Measurements from ENCODE around the gene FUT8.

The FUT8 gene

DNA sequence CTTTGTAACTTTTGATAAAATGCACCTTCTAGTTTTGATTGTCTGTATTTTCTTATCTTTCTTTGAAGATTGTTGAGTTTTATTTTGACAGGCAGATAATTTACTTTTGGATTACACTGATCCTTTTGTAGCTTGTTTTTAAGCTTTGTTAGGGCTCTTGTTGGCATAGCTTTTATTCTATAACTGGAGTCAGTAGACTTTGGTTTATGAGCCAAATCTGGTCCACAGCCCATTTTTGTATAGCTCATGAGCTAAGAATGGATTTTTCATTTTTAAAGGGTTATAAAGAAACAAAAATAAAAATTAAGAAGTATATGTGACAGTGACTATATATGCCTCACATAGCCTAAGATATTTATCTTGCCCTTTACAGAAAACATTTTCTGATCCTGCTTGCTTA, 142.3 kb downstream of the FUT8 start:
- no peaks in the 10 kb centered on the region for H3K79me2 ChIP-seq (ENCODE audit: insufficient read depth, low read depth)
- no peak overlapping the region for H3K4me3 ChIP-seq (IDR thresholded peaks at IDR 0.05; ENCODE audit: insufficient read depth, low read depth, low read length)
- H4K20me1 ChIP-seq (ENCODE audit: insufficient read depth) = no peaks in the 10 kb centered on the region
- no peak overlapping the region for H3K9ac ChIP-seq
- H3K27me3 ChIP-seq (ENCODE audit: insufficient read depth, low read depth) = no peaks in the 10 kb centered on the region
- TF ChIP-seq, protein P1, sequence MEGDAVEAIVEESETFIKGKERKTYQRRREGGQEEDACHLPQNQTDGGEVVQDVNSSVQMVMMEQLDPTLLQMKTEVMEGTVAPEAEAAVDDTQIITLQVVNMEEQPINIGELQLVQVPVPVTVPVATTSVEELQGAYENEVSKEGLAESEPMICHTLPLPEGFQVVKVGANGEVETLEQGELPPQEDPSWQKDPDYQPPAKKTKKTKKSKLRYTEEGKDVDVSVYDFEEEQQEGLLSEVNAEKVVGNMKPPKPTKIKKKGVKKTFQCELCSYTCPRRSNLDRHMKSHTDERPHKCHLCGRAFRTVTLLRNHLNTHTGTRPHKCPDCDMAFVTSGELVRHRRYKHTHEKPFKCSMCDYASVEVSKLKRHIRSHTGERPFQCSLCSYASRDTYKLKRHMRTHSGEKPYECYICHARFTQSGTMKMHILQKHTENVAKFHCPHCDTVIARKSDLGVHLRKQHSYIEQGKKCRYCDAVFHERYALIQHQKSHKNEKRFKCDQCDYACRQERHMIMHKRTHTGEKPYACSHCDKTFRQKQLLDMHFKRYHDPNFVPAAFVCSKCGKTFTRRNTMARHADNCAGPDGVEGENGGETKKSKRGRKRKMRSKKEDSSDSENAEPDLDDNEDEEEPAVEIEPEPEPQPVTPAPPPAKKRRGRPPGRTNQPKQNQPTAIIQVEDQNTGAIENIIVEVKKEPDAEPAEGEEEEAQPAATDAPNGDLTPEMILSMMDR (conservative IDR thresholded peaks at IDR 0.05; ENCODE audit: low read depth, low read length) = no peak
- no peak overlapping the region for H3K27ac ChIP-seq
- no peaks in the 10 kb centered on the region for H3K36me3 ChIP-seq (ENCODE audit: insufficient read depth)
- H3K4me2 ChIP-seq = no peak overlapping the region
- no peaks in the 10 kb centered on the region for H3K4me1 ChIP-seq (ENCODE audit: low read depth, poor library complexity, severe bottlenecking)
- H2AFZ ChIP-seq (ENCODE audit: low read depth) = no peak overlapping the region

DNA sequence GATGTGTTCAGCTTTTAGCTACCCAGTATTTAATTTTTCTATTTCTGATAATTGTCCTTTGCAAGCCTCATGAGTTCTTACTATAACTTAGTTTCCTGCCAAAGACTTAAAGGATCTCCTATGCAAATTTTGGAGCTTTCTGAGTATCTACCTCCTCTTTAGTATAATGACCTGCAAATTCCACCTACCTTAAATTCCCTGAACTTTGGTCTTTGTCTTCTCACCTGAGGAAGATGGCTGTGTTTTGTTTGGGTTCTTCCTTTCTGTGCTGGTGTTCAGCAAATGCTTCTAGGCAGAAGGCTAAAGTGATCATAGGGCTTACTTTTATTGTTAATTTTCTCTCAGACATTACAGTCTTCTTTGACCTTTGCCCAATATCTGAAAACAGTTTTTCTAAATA, 142.8 kb downstream of the FUT8 start:
- H2AFZ ChIP-seq (ENCODE audit: low read depth) = no peak overlapping the region
- no peak overlapping the region for H3K9ac ChIP-seq
- H4K20me1 ChIP-seq (ENCODE audit: insufficient read depth) = no peaks in the 10 kb centered on the region
- H3K4me2 ChIP-seq = no peak overlapping the region
- no peak overlapping the region for H3K4me3 ChIP-seq (IDR thresholded peaks at IDR 0.05; ENCODE audit: insufficient read depth, low read depth, low read length)
- no peak overlapping the region for H3K27ac ChIP-seq
- no peaks in the 10 kb centered on the region for H3K4me1 ChIP-seq (ENCODE audit: low read depth, poor library complexity, severe bottlenecking)
- H3K79me2 ChIP-seq (ENCODE audit: insufficient read depth, low read depth) = no peaks in the 10 kb centered on the region
- H3K27me3 ChIP-seq (ENCODE audit: insufficient read depth, low read depth) = no peaks in the 10 kb centered on the region
- TF ChIP-seq, protein P1 (conservative IDR thresholded peaks at IDR 0.05; ENCODE audit: low read depth, low read length) = no peak
- H3K36me3 ChIP-seq (ENCODE audit: insufficient read depth) = no peaks in the 10 kb centered on the region

DNA sequence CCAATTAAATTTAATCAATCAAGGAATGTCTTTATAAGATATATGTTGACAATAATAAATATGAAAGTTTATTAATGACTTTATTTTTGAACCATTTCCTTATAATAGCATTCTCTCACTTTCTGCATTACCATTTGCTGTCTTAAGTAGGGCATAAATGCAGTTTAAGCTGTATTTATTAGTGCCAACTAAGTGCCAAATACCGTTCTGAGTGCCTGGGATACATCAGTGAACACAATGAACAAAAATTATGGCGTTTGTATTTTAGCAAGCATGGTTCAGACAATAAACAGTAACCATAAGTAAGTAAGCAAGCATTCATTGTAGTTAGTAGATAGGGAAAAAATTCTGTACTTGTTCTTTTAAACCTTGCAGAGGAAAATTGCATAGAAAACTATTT, 145.8 kb downstream of the FUT8 start:
- TF ChIP-seq, protein P1 (conservative IDR thresholded peaks at IDR 0.05; ENCODE audit: low read depth, low read length) = no peak
- H3K4me2 ChIP-seq = no peak overlapping the region
- no peak overlapping the region for H2AFZ ChIP-seq (ENCODE audit: low read depth)
- no peak overlapping the region for H3K9ac ChIP-seq
- H3K4me1 ChIP-seq (ENCODE audit: low read depth, poor library complexity, severe bottlenecking) = no peaks in the 10 kb centered on the region
- no peaks in the 10 kb centered on the region for H3K27me3 ChIP-seq (ENCODE audit: insufficient read depth, low read depth)
- H3K36me3 ChIP-seq (ENCODE audit: insufficient read depth) = no peaks in the 10 kb centered on the region
- H4K20me1 ChIP-seq (ENCODE audit: insufficient read depth) = no peaks in the 10 kb centered on the region
- H3K4me3 ChIP-seq (IDR thresholded peaks at IDR 0.05; ENCODE audit: insufficient read depth, low read depth, low read length) = no peak overlapping the region
- no peak overlapping the region for H3K27ac ChIP-seq
- no peaks in the 10 kb centered on the region for H3K79me2 ChIP-seq (ENCODE audit: insufficient read depth, low read depth)

DNA sequence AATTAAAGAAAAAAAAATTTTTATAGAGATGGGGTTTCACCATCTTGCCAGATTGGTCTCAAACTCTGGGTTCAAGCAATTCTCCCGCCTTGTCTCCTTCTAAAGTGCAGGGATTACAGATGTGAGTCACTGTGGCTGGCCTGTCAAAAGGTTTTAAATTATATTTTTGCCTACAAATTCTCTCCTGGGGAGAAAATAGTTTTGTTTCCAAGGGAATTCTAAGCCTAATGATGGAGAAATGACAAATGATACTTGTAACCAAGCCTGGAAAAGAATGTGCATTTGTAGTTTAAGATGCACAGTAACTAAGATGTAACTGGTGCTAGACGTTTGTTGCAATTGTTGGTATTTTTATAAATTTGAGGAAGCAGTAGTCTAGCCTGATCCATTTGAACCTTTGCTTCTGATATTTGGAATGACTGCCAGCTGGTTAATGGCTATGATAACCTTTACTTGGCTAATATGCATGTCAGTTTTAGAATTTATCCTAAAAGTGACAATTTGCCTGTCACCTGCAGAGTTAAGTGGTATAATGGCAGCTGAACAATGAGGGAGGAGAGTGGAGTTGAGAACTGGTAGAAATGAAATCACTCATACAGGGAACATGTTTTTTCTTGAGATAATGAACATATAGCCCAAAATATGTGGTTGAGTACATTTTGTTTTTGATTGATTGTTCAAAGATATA, 148.0 kb downstream of the FUT8 start:
- Histone ChIP-seq H3K4me1 (ENCODE audit: low read depth, poor library complexity, severe bottlenecking) (no peaks in the 10 kb centered on the region), H3K36me3 (ENCODE audit: insufficient read depth) (no peaks in the 10 kb centered on the region)
- TF ChIP-seq, protein P1 (conservative IDR thresholded peaks at IDR 0.05; ENCODE audit: low read depth, low read length) = no peak

More for the DNA sequence above, 148.0 kb downstream of the FUT8 start:
- Histone ChIP-seq H3K79me2 (ENCODE audit: insufficient read depth, low read depth) (no peaks in the 10 kb centered on the region), H3K4me2 (no peak overlapping the region), H3K27ac (no peak overlapping the region), H2AFZ (ENCODE audit: low read depth) (no peak overlapping the region), H3K9ac (no peak overlapping the region), H3K27me3 (ENCODE audit: insufficient read depth, low read depth) (no peaks in the 10 kb centered on the region), H4K20me1 (ENCODE audit: insufficient read depth) (no peaks in the 10 kb centered on the region), H3K4me3 (IDR thresholded peaks at IDR 0.05; ENCODE audit: insufficient read depth, low read depth, low read length) (no peak overlapping the region)
